Esophagus muscularis mucosa (tissue), 4 donors: ENCODE measurements around the gene LETM1.

ENCODE experiments used
- EP300 ChIP-seq: sonication (generic); formaldehyde crosslinking; IDR thresholded peaks from one replicate; pipeline ENCODE4 v1.6.1; 2017; ENCODE audit warnings: antibody characterized with exemption
- POLR2A ChIP-seq: fragments of 450-650 bp; IDR thresholded peaks from one replicate; pipeline ENCODE4 v1.6.1; 2017; ENCODE audit warnings: antibody characterized with exemption, moderate library complexity, mild to moderate bottlenecking, low read depth
- POLR2AphosphoS5 ChIP-seq, 2 donors: sonication (generic); formaldehyde crosslinking; IDR thresholded peaks; one replicate each; pipeline ENCODE4 v1.6.1; 2017; ENCODE audit warnings: antibody characterized with exemption in 2 of 2
- TF ChIP-seq, protein P1 (sequence below), 3 experiments: fragments of 200-600 bp in 2 of 3; fragments of 450-650 bp in 1 of 3; sonication (generic) in 2 of 3; IDR thresholded peaks; one replicate each; pipeline ENCODE4 v1.5.1; 2017 to 2019; ENCODE audit warnings: antibody characterized with exemption in 3 of 3, mild to moderate bottlenecking in 2 of 3, moderate library complexity in 1 of 3

GRCh38 chr4:1852904-1853623 is 2.9 kb downstream of the LETM1 start:
- TF ChIP-seq, protein P1, sequence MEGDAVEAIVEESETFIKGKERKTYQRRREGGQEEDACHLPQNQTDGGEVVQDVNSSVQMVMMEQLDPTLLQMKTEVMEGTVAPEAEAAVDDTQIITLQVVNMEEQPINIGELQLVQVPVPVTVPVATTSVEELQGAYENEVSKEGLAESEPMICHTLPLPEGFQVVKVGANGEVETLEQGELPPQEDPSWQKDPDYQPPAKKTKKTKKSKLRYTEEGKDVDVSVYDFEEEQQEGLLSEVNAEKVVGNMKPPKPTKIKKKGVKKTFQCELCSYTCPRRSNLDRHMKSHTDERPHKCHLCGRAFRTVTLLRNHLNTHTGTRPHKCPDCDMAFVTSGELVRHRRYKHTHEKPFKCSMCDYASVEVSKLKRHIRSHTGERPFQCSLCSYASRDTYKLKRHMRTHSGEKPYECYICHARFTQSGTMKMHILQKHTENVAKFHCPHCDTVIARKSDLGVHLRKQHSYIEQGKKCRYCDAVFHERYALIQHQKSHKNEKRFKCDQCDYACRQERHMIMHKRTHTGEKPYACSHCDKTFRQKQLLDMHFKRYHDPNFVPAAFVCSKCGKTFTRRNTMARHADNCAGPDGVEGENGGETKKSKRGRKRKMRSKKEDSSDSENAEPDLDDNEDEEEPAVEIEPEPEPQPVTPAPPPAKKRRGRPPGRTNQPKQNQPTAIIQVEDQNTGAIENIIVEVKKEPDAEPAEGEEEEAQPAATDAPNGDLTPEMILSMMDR (IDR thresholded peaks at IDR 0.05), result no peak
- no peak for TF ChIP-seq POLR2A
- TF ChIP-seq POLR2AphosphoS5 (IDR thresholded peaks at IDR 0.05), result no peak
- no peak for TF ChIP-seq EP300
